H9 (cell line): ENCODE measurements around the gene GRK3. TPM values are rescaled to one million over a fixed set of nuclear protein-coding genes. Genes with fewer than 3 reads are reported as not detected.

Source experiments
- DNase-seq: peaks from one replicate; pipeline ENCODE4 v3.0.0-alpha.2; 2017
- H2AFZ ChIP-seq: one replicate; pipeline ENCODE4 v1.6.1; 2013; ENCODE audit warnings: mild to moderate bottlenecking, low read length, control low read depth, moderate library complexity
- H2AK5ac ChIP-seq: 2 replicates; pipeline ENCODE4 v1.6.1; 2013; ENCODE audit warnings: low read length, control low read depth, mixed read lengths; ENCODE audit not compliant: insufficient read length
- H2BK120ac ChIP-seq: one replicate; pipeline ENCODE4 v1.6.1; 2013; ENCODE audit warnings: low read depth, mild to moderate bottlenecking, low read length, control low read depth, inconsistent platforms; ENCODE audit not compliant: poor library complexity, severe bottlenecking
- H2BK12ac ChIP-seq: 2 replicates; pipeline ENCODE4 v1.6.1; 2013; ENCODE audit warnings: low read length, control low read depth, mixed read lengths, low read depth; ENCODE audit not compliant: insufficient read length
- H2BK15ac ChIP-seq: 2 replicates; pipeline ENCODE4 v1.6.1; 2013; ENCODE audit warnings: low read depth, low read length, control low read depth
- H2BK20ac ChIP-seq: one replicate; pipeline ENCODE4 v1.6.1; 2013; ENCODE audit warnings: low read depth, mild to moderate bottlenecking, low read length, control low read depth, inconsistent platforms; ENCODE audit not compliant: poor library complexity, severe bottlenecking
- H2BK5ac ChIP-seq: 2 replicates; pipeline ENCODE4 v1.6.1; 2013; ENCODE audit warnings: low read length, control low read depth, mixed read lengths; ENCODE audit not compliant: insufficient read length
- H3K14ac ChIP-seq: 2 replicates; pipeline ENCODE4 v1.6.1; 2013; ENCODE audit warnings: low read length, control low read depth; ENCODE audit not compliant: insufficient read depth
- H3K18ac ChIP-seq: 2 replicates; pipeline ENCODE4 v1.6.1; 2013; ENCODE audit warnings: low read depth, mild to moderate bottlenecking, mixed read lengths, low read length, control low read depth; ENCODE audit not compliant: insufficient read length
- H3K23ac ChIP-seq: 2 replicates; pipeline ENCODE4 v1.6.1; 2013; ENCODE audit warnings: low read length, control low read depth, mixed read lengths, low read depth; ENCODE audit not compliant: insufficient read length
- H3K23me2 ChIP-seq: 2 replicates; pipeline ENCODE4 v1.6.1; 2013; ENCODE audit warnings: low read depth, mild to moderate bottlenecking, mixed read lengths, low read length, control low read depth; ENCODE audit not compliant: insufficient read length, poor library complexity, severe bottlenecking
- H3K27ac ChIP-seq: 2 replicates; pipeline ENCODE4 v1.5.1; 2013; ENCODE audit warnings: low read length, control low read depth, mixed read lengths, low read depth; ENCODE audit not compliant: insufficient read length
- H3K27me3 ChIP-seq: 2 replicates; pipeline ENCODE4 v1.6.1; 2013; ENCODE audit warnings: low read length, control low read depth, inconsistent platforms; ENCODE audit not compliant: insufficient read depth
- H3K4ac ChIP-seq: 2 replicates; pipeline ENCODE4 v1.6.1; 2013; ENCODE audit warnings: low read depth, mild to moderate bottlenecking, control low read depth, inconsistent platforms, low read length, moderate library complexity
- H3K4me1 ChIP-seq: 2 replicates; pipeline ENCODE4 v1.6.1; 2013; ENCODE audit warnings: low read length, control low read depth, inconsistent platforms; ENCODE audit not compliant: insufficient read depth
- H3K4me2 ChIP-seq: 2 replicates; pipeline ENCODE4 v1.6.1; 2013; ENCODE audit warnings: low read length, control low read depth, mixed read lengths; ENCODE audit not compliant: insufficient read length, insufficient read depth
- H3K56ac ChIP-seq: 2 replicates; pipeline ENCODE4 v1.6.1; 2013; ENCODE audit warnings: low read depth, mild to moderate bottlenecking, mixed read lengths, low read length, control low read depth; ENCODE audit not compliant: insufficient read length
- H3K79me1 ChIP-seq: 2 replicates; pipeline ENCODE4 v1.6.1; 2013; ENCODE audit warnings: low read depth, mild to moderate bottlenecking, moderate library complexity, low read length, control low read depth, inconsistent platforms; ENCODE audit not compliant: insufficient read depth, poor library complexity, severe bottlenecking
- H3K79me2 ChIP-seq: 2 replicates; pipeline ENCODE4 v1.6.1; 2013; ENCODE audit warnings: low read length, control low read depth, inconsistent platforms; ENCODE audit not compliant: insufficient read depth
- H3K9ac ChIP-seq: 2 replicates; pipeline ENCODE4 v1.6.1; 2013; ENCODE audit warnings: low read length, control low read depth, mixed read lengths; ENCODE audit not compliant: insufficient read length; ENCODE audit errors: extremely low read depth
- H3K9me3 ChIP-seq: one replicate; pipeline ENCODE4 v1.6.1; 2013; ENCODE audit warnings: low read depth, low read length, inconsistent platforms; ENCODE audit not compliant: control insufficient read depth
- H3T11ph ChIP-seq: one replicate; pipeline ENCODE4 v1.6.1; 2013; ENCODE audit warnings: mild to moderate bottlenecking, low read length, control low read depth, inconsistent platforms
- H4K20me1 ChIP-seq: one replicate; pipeline ENCODE4 v1.6.1; 2013; ENCODE audit not compliant: control insufficient read depth, insufficient read length, insufficient read depth
- H4K5ac ChIP-seq: 2 replicates; pipeline ENCODE4 v1.6.1; 2013; ENCODE audit warnings: low read depth, mild to moderate bottlenecking, mixed read lengths, low read length, control low read depth; ENCODE audit not compliant: insufficient read length
- H4K8ac ChIP-seq: replicated peaks from 2 replicates; pipeline ENCODE4 v1.6.1; 2013; ENCODE audit warnings: low read length, control low read depth, mixed read lengths, low read depth; ENCODE audit not compliant: insufficient read length
- H4K91ac ChIP-seq: 2 replicates; pipeline ENCODE4 v1.6.1; 2013; ENCODE audit warnings: low read depth, mild to moderate bottlenecking, moderate library complexity, mixed read lengths, low read length, control low read depth; ENCODE audit not compliant: insufficient read length
- H3K27ac Mint-ChIP-seq, 3 experiments: 2 replicates in 2 of 3; 3 replicates in 1 of 3; pipeline ENCODE4 v1.8.0; 2020 to 2021; ENCODE audit warnings: mixed read lengths in 3 of 3, mild to moderate bottlenecking in 1 of 3, moderate library complexity in 1 of 3
- H3K27me3 Mint-ChIP-seq: 2 replicates; pipeline ENCODE4 v1.8.0; 2021; ENCODE audit warnings: low read depth, mild to moderate bottlenecking, moderate library complexity, mixed read lengths
- H3K36me3 Mint-ChIP-seq, 3 experiments: 2 replicates in 2 of 3; 3 replicates in 1 of 3; pipeline ENCODE4 v1.8.0; 2020 to 2021; ENCODE audit warnings: low read depth in 3 of 3, mixed read lengths in 3 of 3; ENCODE audit not compliant: insufficient read depth in 1 of 3
- H3K4me1 Mint-ChIP-seq, 2 experiments: 2 replicates each; pipeline ENCODE4 v1.8.0; 2020; ENCODE audit warnings: mixed read lengths in 2 of 2
- H3K4me3 Mint-ChIP-seq, 2 experiments: 2 replicates in 1 of 2; 3 replicates in 1 of 2; pipeline ENCODE4 v1.8.0; 2020 to 2021; ENCODE audit warnings: mild to moderate bottlenecking in 2 of 2, mixed read lengths in 2 of 2, moderate library complexity in 1 of 2
- H3K9me3 Mint-ChIP-seq, 2 experiments: 2 replicates in 1 of 2; 3 replicates in 1 of 2; pipeline ENCODE4 v1.8.0; 2020; ENCODE audit warnings: mild to moderate bottlenecking in 2 of 2, mixed read lengths in 2 of 2, moderate library complexity in 1 of 2
- CTCF ChIP-seq: fragments of 200-600 bp; sonication (generic); conservative IDR thresholded peaks from 3 replicates; pipeline ENCODE4 v1.8.0; 2021; ENCODE audit warnings: antibody characterized with exemption, mild to moderate bottlenecking
- WGBS: extraction: QIAGEN DNeasy Blood & Tissue Kit; methylation state at CpG from one replicate; pipeline ENCODE4 v1.1.7; 2013; ENCODE audit warnings: missing lambda C conversion rate, low lambda C conversion rate, mixed read lengths; ENCODE audit not compliant: insufficient read length; ENCODE audit errors: extremely low coverage; 5-methylcytosine and 5-hydroxymethylcytosine counted together
- total RNA-seq: library from RNA; stranded (reverse); gene quantifications from 2 replicates; pipeline ENCODE4 v1.2.1, GENCODE V29; 2021

The GRK3 gene
- total RNA-seq, 1 experiment from 2014 or later: 23.9 TPM

- Histone ChIP-seq H3K9ac (no peak overlapping the region), H3K9me3 (no peaks in the 10 kb centered on the region), H3T11ph (no peak overlapping the region), H3K14ac (no peak overlapping the region), H2BK20ac (no peak overlapping the region), H4K8ac (no peak overlapping the region), H4K91ac (no peak overlapping the region), H3K79me1 (no peaks in the 10 kb centered on the region), H3K23ac (no peak overlapping the region), H2AFZ (no peak overlapping the region), H3K4me1 (no peaks in the 10 kb centered on the region), H2BK5ac (no peak overlapping the region), H3K23me2 (no peaks in the 10 kb centered on the region), H4K20me1 (no peaks in the 10 kb centered on the region), H3K27ac (no peak overlapping the region), H2BK15ac (no peak overlapping the region), H3K79me2 (no peaks in the 10 kb centered on the region), H3K27me3 (no peaks in the 10 kb centered on the region), H2BK12ac (no peak overlapping the region), H4K5ac (no peak overlapping the region), H3K4ac (no peak overlapping the region), H3K18ac (no peak overlapping the region), H3K4me2 (no peak overlapping the region), H3K56ac (no peak overlapping the region), H2BK120ac (no peak overlapping the region), H2AK5ac (no peak overlapping the region)
- no CpG with 5 or more reads among the region's 9 CpGs for WGBS
- Mint-ChIP-seq H3K4me1 (peaks cover 5% of the 10 kb centered on the region in 2 experiments), H3K9me3 (no peaks in the 10 kb centered on the region), H3K36me3 (no peaks in the 10 kb centered on the region), H3K27ac (no peak overlapping the region), H3K4me3 (no peak overlapping the region), H3K27me3 (peaks cover 2% of the 10 kb centered on the region)
- no peak for TF ChIP-seq CTCF
- DNase-seq: no peak
These were observed 212.9 kb downstream of the GRK3 start for GRCh38 chr22:25777411-25777810.
